Measurements from ENCODE around the gene STRBP.
A peak's percentile ranks its signal among the peaks of the same experiment; 100 is the strongest.
"Not testable (repeated sequence)": the region's sequence is repeated elsewhere in the genome, so short reads cannot be mapped to it uniquely, and the experiment has no call there.

STRBP gene

GRCh38 chr9:123282362-123283047 is 14.1 kb upstream of the STRBP start:
- no peak for FAIRE-seq

GRCh38 chr9:123281659-123282350 is 13.4 kb upstream of the STRBP start:
- no peak for FAIRE-seq

- FAIRE-seq: not testable (repeated sequence)
Observed at GRCh38 chr9:123278879-123279493, 10.6 kb upstream of the STRBP start.

GRCh38 chr9:123278361-123278760 is 10.0 kb upstream of the STRBP start:
- FAIRE-seq: no peak

- no peak for FAIRE-seq
Observed at GRCh38 chr9:123276551-123276950, 8.2 kb upstream of the STRBP start.

GRCh38 chr9:123271133-123271532 is 2.7 kb upstream of the STRBP start:
- FAIRE-seq: not testable (repeated sequence)

GRCh38 chr9:123269281-123269680 is 895 bp upstream of the STRBP start:
- FAIRE-seq: no peak

GRCh38 chr9:123268199-123268464 is 254 bp downstream of the STRBP start:
- FAIRE-seq: no peak

- no peak for FAIRE-seq
Observed at GRCh38 chr9:123267481-123268198, 746 bp downstream of the STRBP start.

GRCh38 chr9:123266655-123267399 is 1.6 kb downstream of the STRBP start:
- FAIRE-seq: no peak

GRCh38 chr9:123265833-123266232 is 2.6 kb downstream of the STRBP start:
- no peak for FAIRE-seq

- FAIRE-seq: no peak
Observed at GRCh38 chr9:123263227-123263626, 5.2 kb downstream of the STRBP start.

- no peak for FAIRE-seq
Observed at GRCh38 chr9:123262338-123262737, 6.0 kb downstream of the STRBP start.

GRCh38 chr9:123261006-123261677 is 7.2 kb downstream of the STRBP start:
- no peak for FAIRE-seq

GRCh38 chr9:123260340-123260739 is 8.0 kb downstream of the STRBP start:
- FAIRE-seq: peak; percentile 54

GRCh38 chr9:123257276-123257675 is 11.1 kb downstream of the STRBP start:
- FAIRE-seq: no peak

- no peak for FAIRE-seq
Observed at GRCh38 chr9:123255718-123256117, 12.7 kb downstream of the STRBP start.

GRCh38 chr9:123253204-123253603 is 15.2 kb downstream of the STRBP start:
- FAIRE-seq: no peak

- FAIRE-seq: no peak
Observed at GRCh38 chr9:123251741-123252140, 16.6 kb downstream of the STRBP start.

GRCh38 chr9:123251324-123251723 is 17.1 kb downstream of the STRBP start:
- FAIRE-seq: no peak

GRCh38 chr9:123250504-123250903 is 17.9 kb downstream of the STRBP start:
- FAIRE-seq: no peak

- FAIRE-seq: not testable (repeated sequence)
Observed at GRCh38 chr9:123249162-123249561, 19.2 kb downstream of the STRBP start.
